ENCODE measurements around the gene NDUFB11.

Gene NDUFB11

DNA sequence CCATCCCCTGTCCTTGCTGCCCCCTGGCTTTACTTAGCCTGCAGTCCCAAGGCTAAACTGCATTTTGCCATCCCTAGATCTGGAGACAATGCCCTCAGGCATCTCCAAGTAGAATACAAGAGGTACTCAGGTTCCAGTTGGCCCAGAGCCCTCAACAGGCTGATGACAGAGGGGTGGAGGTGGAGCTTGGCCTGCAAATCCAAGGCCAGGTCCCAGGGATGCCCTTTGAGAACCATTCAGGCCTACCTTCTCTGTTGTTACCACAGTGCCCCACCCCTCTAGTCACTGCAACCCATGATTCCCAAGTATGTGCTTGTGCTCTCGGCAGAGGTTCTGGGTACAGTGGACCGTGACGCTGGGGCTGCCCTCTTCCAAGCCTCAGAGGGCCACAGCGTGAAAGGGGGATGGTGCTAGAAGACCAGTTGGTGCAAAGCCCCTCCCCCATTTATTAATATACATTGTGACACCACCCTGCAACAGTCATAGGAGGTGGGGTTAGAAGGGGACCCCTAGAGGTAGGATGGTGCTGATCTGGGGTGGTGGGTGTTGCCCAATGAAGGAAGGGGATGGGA, 42.7 kb upstream of the NDUFB11 start:
- TF ChIP-seq CTCF (IDR thresholded peaks at IDR 0.05), result no peak
- Histone ChIP-seq H3K27ac (no peak overlapping the region), H3K4me3 (no peak overlapping the region)
- DNase-seq (ENCODE audit: low spot score), result no peak

- Histone ChIP-seq H3K27ac (no peak overlapping the region), H3K4me3 (no peak overlapping the region)
- no peak for DNase-seq (ENCODE audit: low spot score)
- no peak for TF ChIP-seq CTCF (IDR thresholded peaks at IDR 0.05)
Observed at GRCh38 chrX:47186096-47186740, 41.7 kb upstream of the NDUFB11 start.

DNA sequence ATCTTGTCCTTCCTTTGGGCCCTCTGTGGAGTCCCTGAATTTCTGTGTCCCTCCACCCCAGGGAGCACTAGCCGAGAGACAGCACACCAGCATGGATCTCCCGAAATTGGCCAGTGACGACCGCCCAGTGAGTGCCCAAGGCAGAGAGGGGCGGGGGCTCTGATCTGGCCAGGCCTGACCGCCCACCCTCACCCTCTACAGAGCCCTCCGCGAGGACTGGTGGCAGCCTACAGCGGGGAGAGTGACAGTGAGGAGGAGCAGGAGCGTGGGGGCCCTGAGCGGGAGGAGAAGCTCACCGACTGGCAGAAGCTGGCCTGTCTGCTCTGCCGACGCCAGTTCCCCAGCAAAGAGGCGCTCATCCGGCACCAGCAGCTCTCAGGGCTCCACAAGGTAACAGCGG, 40.7 kb upstream of the NDUFB11 start:
- no peak for DNase-seq (ENCODE audit: low spot score)
- no peak overlapping the region for H3K4me3 ChIP-seq
- TF ChIP-seq CTCF (IDR thresholded peaks at IDR 0.05), result no peak
- no peak overlapping the region for H3K27ac ChIP-seq

GRCh38 chrX:47184486-47184885, 40.0 kb upstream of the NDUFB11 start:
- no peak for DNase-seq (ENCODE audit: low spot score)
- Histone ChIP-seq H3K27ac (no peak overlapping the region), H3K4me3 (no peak overlapping the region)
- TF ChIP-seq CTCF (IDR thresholded peaks at IDR 0.05), result no peak

DNA sequence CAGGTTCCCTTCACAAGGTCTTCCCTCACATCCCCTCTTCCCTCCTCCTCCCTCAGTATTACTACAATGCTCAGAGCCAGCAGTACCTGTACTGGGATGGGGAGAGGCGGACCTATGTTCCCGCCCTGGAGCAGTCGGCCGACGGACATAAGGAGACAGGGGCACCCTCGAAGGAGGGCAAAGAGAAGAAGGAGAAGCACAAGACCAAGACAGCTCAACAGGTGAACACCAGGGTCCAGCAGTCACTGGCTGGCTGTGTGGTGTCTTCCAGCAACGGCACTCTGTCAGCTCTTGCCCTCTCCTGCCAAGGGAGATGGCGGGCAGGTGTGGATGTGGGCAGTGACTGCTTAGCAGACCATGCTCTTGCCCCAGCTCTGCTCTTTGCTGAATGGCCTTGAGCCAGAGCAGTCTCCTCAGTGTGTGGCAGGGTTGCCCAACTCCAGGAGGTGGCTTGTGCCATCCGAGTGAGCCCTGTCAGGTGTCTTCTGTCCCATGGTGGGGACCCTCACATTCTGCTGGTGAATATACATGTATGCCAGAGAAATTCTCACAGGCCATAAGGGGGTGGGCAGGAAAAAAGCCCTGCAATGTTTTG, 37.7 kb upstream of the NDUFB11 start:
- Histone ChIP-seq H3K27ac (no peak overlapping the region), H3K4me3 (no peak overlapping the region)
- no peak for DNase-seq (ENCODE audit: low spot score)
- TF ChIP-seq CTCF (IDR thresholded peaks at IDR 0.05), result no peak

- TF ChIP-seq CTCF (IDR thresholded peaks at IDR 0.05), result no peak
- H3K27ac ChIP-seq, result no peak overlapping the region
- H3K4me3 ChIP-seq, result no peak overlapping the region
- no peak for DNase-seq (ENCODE audit: low spot score)
Observed at GRCh38 chrX:47181301-47181700, 36.8 kb upstream of the NDUFB11 start.

- no peak for DNase-seq (ENCODE audit: low spot score)
- TF ChIP-seq CTCF (IDR thresholded peaks at IDR 0.05), result no peak
- peak overlapping the region in 1 of 2 donors; percentile 67 for H3K27ac ChIP-seq
Observed at GRCh38 chrX:47180346-47180745, 35.8 kb upstream of the NDUFB11 start.

More at GRCh38 chrX:47180346-47180745, 35.8 kb upstream of the NDUFB11 start:
- H3K4me3 ChIP-seq, result no peak overlapping the region
